Jurkat, Clone E6-1 (cell line): ENCODE measurements around the gene PRPSAP1.
"Not testable (repeated sequence)": the region's sequence is repeated elsewhere in the genome, so short reads cannot be mapped to it uniquely, and the experiment has no call there.

Source experiments
- DNase-seq: peaks from one replicate; pipeline ENCODE4 v3.0.0-alpha.2; 2011; ENCODE audit warnings: low read depth, low spot score
- H3K4me3 ChIP-seq: 2 replicates; pipeline ENCODE4 v1.5.1; 2011; ENCODE audit warnings: mild to moderate bottlenecking, low read length, control low read depth, moderate library complexity

The PRPSAP1 gene

GRCh38 chr17:76336756-76337412, 16.8 kb downstream of the PRPSAP1 start:
- H3K4me3 ChIP-seq, result no peak overlapping the region
- no peak for DNase-seq

GRCh38 chr17:76335716-76336381, 17.9 kb downstream of the PRPSAP1 start:
- no peak overlapping the region for H3K4me3 ChIP-seq
- DNase-seq, result no peak

- no peak for DNase-seq
- no peak overlapping the region for H3K4me3 ChIP-seq
Observed at GRCh38 chr17:76333673-76334505, 19.8 kb downstream of the PRPSAP1 start.

- no peak for DNase-seq
- H3K4me3 ChIP-seq, result no peak overlapping the region
Observed at GRCh38 chr17:76331083-76331482, 22.6 kb downstream of the PRPSAP1 start.

- no peak overlapping the region for H3K4me3 ChIP-seq
- DNase-seq, result no peak
Observed at GRCh38 chr17:76329664-76330063, 24.1 kb downstream of the PRPSAP1 start.

GRCh38 chr17:76327696-76328095, 26.0 kb downstream of the PRPSAP1 start:
- no peak for DNase-seq
- H3K4me3 ChIP-seq, result no peak overlapping the region

GRCh38 chr17:76326306-76326705, 27.4 kb downstream of the PRPSAP1 start:
- H3K4me3 ChIP-seq, result no peak overlapping the region
- DNase-seq, result no peak

- no peak overlapping the region for H3K4me3 ChIP-seq
- no peak for DNase-seq
Observed at GRCh38 chr17:76318586-76318985, 35.1 kb downstream of the PRPSAP1 start.

- no peak overlapping the region for H3K4me3 ChIP-seq
- no peak for DNase-seq
Observed at GRCh38 chr17:76317535-76317934, 36.2 kb downstream of the PRPSAP1 start.

- H3K4me3 ChIP-seq, result no peak overlapping the region
- no peak for DNase-seq
Observed at GRCh38 chr17:76314392-76315227, 39.1 kb downstream of the PRPSAP1 start.

GRCh38 chr17:76312735-76313134, 41.0 kb downstream of the PRPSAP1 start:
- H3K4me3 ChIP-seq, result no peak overlapping the region
- no peak for DNase-seq

- H3K4me3 ChIP-seq, result no peak overlapping the region
- DNase-seq, result no peak
Observed at GRCh38 chr17:76309461-76309860, 44.3 kb downstream of the PRPSAP1 start.

- no peak for DNase-seq
- no peak within 1 kb of the TSS for H3K4me3 ChIP-seq
Observed at GRCh38 chr17:76307966-76308338, 45.8 kb downstream of the PRPSAP1 start, which contains the start of gene QRICH2. TSS of gene QRICH2 (minus strand) at chr17:76308276. CDS start at chr17:76307998, 278 bp downstream.

GRCh38 chr17:76307299-76307965, 46.3 kb downstream of the PRPSAP1 start:
- no peak for DNase-seq
- H3K4me3 ChIP-seq, result no peak overlapping the region

- not testable (repeated sequence) for H3K4me3 ChIP-seq, DNase-seq
Observed at GRCh38 chr17:76305135-76305454, 48.6 kb downstream of the PRPSAP1 start.

GRCh38 chr17:76304226-76305134, 49.2 kb downstream of the PRPSAP1 start:
- DNase-seq, result no peak
- no peak overlapping the region for H3K4me3 ChIP-seq

- no peak for DNase-seq
- no peak overlapping the region for H3K4me3 ChIP-seq
Observed at GRCh38 chr17:76297436-76297835, 56.3 kb downstream of the PRPSAP1 start.

GRCh38 chr17:76296889-76297288, 56.8 kb downstream of the PRPSAP1 start:
- no peak overlapping the region for H3K4me3 ChIP-seq
- DNase-seq, result no peak
